T-cell (primary cell): Measurements from ENCODE around the gene HCN1. TPM values are rescaled to one million over a fixed set of nuclear protein-coding genes. Genes with fewer than 3 reads are reported as not detected.

Experiments used
- ATAC-seq, 4 experiments: fragments of 200-7000 bp in 3 of 4; fragments of 150-1000 bp in 1 of 4; cut with Tn5 transposase; replicated peaks in 1 of 4; 1 replicate in 3 of 4; 2 replicates in 1 of 4; pipeline ENCODE4 v1.10.0; 2021; ENCODE audit warnings: moderate library complexity in 3 of 4, mild to moderate bottlenecking in 2 of 4, moderate number of reproducible peaks in 1 of 4
- CTCF ChIA-PET, 2 donors: fragments of 300-600 bp; sonication (Branson Sonifier 250); formaldehyde crosslinking; loops; one replicate each; lab custom pipeline; 2022; ENCODE audit warnings: antibody characterized with exemption in 2 of 2; lab: Charles Lee
- POLR2A ChIA-PET, 2 donors: fragments of 300-600 bp; sonication (Branson Sonifier 250); formaldehyde crosslinking; loops; one replicate each; lab custom pipeline; 2022; ENCODE audit warnings: antibody characterized with exemption in 2 of 2; lab: Charles Lee
- DNase-seq, 35 experiments: peaks; one replicate each; pipeline versions ENCODE4 v3.0.0 to v3.0.0-alpha.2; 2013 to 2023
- H3K27ac ChIP-seq: one replicate; pipeline ENCODE4 v1.5.1; 2013; ENCODE audit warnings: low read length
- H3K27me3 ChIP-seq, 2 experiments: replicated peaks in 1 of 2; 1 replicate in 1 of 2; 2 replicates in 1 of 2; pipeline versions ENCODE4 v1.6.1 to v1.7.0; 2013; ENCODE audit warnings: low read length in 1 of 2, mixed read lengths in 1 of 2; ENCODE audit not compliant: control insufficient read depth in 2 of 2, insufficient read depth in 2 of 2; ENCODE audit errors: extremely low read depth in 1 of 2
- H3K36me3 ChIP-seq, 2 donors: 1 replicate in 1 of 2; 2 replicates in 1 of 2; pipeline versions ENCODE4 v1.6.1 to v1.7.0; 2013; ENCODE audit warnings: low read length in 1 of 2; ENCODE audit not compliant: control insufficient read depth in 2 of 2, insufficient read depth in 1 of 2; ENCODE audit errors: extremely low read depth in 1 of 2
- H3K4me1 ChIP-seq, 2 experiments: 1 replicate in 1 of 2; 2 replicates in 1 of 2; pipeline versions ENCODE4 v1.6.1 to v1.7.0; 2013; ENCODE audit warnings: low read length in 2 of 2, mixed read lengths in 1 of 2; ENCODE audit not compliant: insufficient read depth in 2 of 2, control insufficient read depth in 1 of 2; ENCODE audit errors: extremely low read depth in 1 of 2
- H3K4me3 ChIP-seq, 2 donors: 1 replicate in 1 of 2; 2 replicates in 1 of 2; pipeline versions ENCODE4 v1.5.1 to v1.7.0; 2013; ENCODE audit warnings: mild to moderate bottlenecking in 2 of 2, low read length in 1 of 2, moderate library complexity in 1 of 2; ENCODE audit not compliant: control insufficient read depth in 1 of 2; ENCODE audit errors: extremely low read depth in 1 of 2
- H3K9me3 ChIP-seq: 2 replicates; pipeline ENCODE4 v1.7.0; 2013
- H3K27ac Mint-ChIP-seq, 2 donors: one replicate each; pipeline ENCODE4 v1.8.0; 2020 to 2021; ENCODE audit warnings: mild to moderate bottlenecking in 2 of 2, mixed read lengths in 2 of 2
- H3K27me3 Mint-ChIP-seq, 2 donors: one replicate each; pipeline ENCODE4 v1.8.0; 2021 to 2022; ENCODE audit warnings: mixed read lengths in 2 of 2
- H3K36me3 Mint-ChIP-seq: one replicate; pipeline ENCODE4 v1.8.0; 2021; ENCODE audit warnings: mixed read lengths
- H3K4me1 Mint-ChIP-seq, 3 donors: one replicate each; pipeline ENCODE4 v1.8.0; 2020 to 2022; ENCODE audit warnings: mixed read lengths in 3 of 3, mild to moderate bottlenecking in 1 of 3
- H3K4me3 Mint-ChIP-seq, 3 donors: one replicate each; pipeline ENCODE4 v1.8.0; 2020 to 2022; ENCODE audit warnings: mild to moderate bottlenecking in 3 of 3, mixed read lengths in 3 of 3, moderate library complexity in 3 of 3
- H3K9me3 Mint-ChIP-seq, 3 donors: one replicate each; pipeline ENCODE4 v1.8.0; 2020 to 2022; ENCODE audit warnings: mixed read lengths in 3 of 3
- WGBS: methylation state at CpG from one replicate; pipeline ENCODE4 v1.1.5; 2013; ENCODE audit warnings: missing lambda C conversion rate; ENCODE audit not compliant: insufficient coverage; 5-methylcytosine and 5-hydroxymethylcytosine counted together
- total RNA-seq, 35 experiments: library from RNA in 6 of 35; stranded (reverse) in 6 of 35; fragments of 120-200 nt in 1 of 35; gene quantifications; one replicate each; pipeline versions ENCODE4 v1.2.1 to v1.2.4 and lab custom pipeline; 2013 to 2026

Gene HCN1
- total RNA-seq, 5 donors from 2014 or later (not counting 1 experiment from before 2014, with no cell fraction given), result not detected

GRCh38 chr5:45533663-45534062 is 162.5 kb downstream of the HCN1 start:
- no peak overlapping the region for H3K4me3 ChIP-seq
- H3K9me3 ChIP-seq, result no peaks in the 10 kb centered on the region
- Mint-ChIP-seq H3K4me3 (no peak overlapping the region), H3K36me3 (no peaks in the 10 kb centered on the region), H3K4me1 (no peaks in the 10 kb centered on the region), H3K9me3 (peaks cover 12 to 21% (median 12%) of the 10 kb centered on the region in 3 donors), H3K27me3 (no peaks in the 10 kb centered on the region), H3K27ac (no peak overlapping the region)
- ChIA-PET POLR2A (no interaction called here), CTCF (no interaction called here)
- no peak overlapping the region for H3K27ac ChIP-seq
- DNase-seq (no peak), ATAC-seq (no peak)
- H3K36me3 ChIP-seq, result no peaks in the 10 kb centered on the region
- H3K27me3 ChIP-seq, result no peaks in the 10 kb centered on the region
- WGBS, result 50% methylated on average over 1 of the region's 1 CpG
- no peaks in the 10 kb centered on the region for H3K4me1 ChIP-seq

GRCh38 chr5:45532826-45533624 is 163.2 kb downstream of the HCN1 start:
- DNase-seq, result no peak
- no peak overlapping the region for H3K4me3 Mint-ChIP-seq
- H3K27me3 Mint-ChIP-seq, result no peaks in the 10 kb centered on the region
- H3K36me3 Mint-ChIP-seq, result no peaks in the 10 kb centered on the region
- Histone ChIP-seq H3K27me3 (no peaks in the 10 kb centered on the region), H3K36me3 (no peaks in the 10 kb centered on the region), H3K4me1 (no peaks in the 10 kb centered on the region), H3K9me3 (no peaks in the 10 kb centered on the region), H3K4me3 (no peak overlapping the region), H3K27ac (no peak overlapping the region)
- 40% methylated on average over 2 of the region's 4 CpGs for WGBS
- POLR2A ChIA-PET, result no interaction called here
- H3K4me1 Mint-ChIP-seq, result no peaks in the 10 kb centered on the region
- no peak for ATAC-seq
- CTCF ChIA-PET, result no interaction called here
- H3K27ac Mint-ChIP-seq, result no peak overlapping the region
- peaks cover 9 to 16% (median 10%) of the 10 kb centered on the region in 3 donors for H3K9me3 Mint-ChIP-seq

- peaks cover under 1 to 24% (median 4%) of the 10 kb centered on the region in 3 donors for H3K9me3 Mint-ChIP-seq
- no peak overlapping the region for H3K27ac Mint-ChIP-seq
- ATAC-seq (no peak), DNase-seq (no peak)
- H3K4me3 Mint-ChIP-seq, result no peak overlapping the region
- no CpG with 5 or more reads among the region's 2 CpGs for WGBS
- Histone ChIP-seq H3K36me3 (no peaks in the 10 kb centered on the region), H3K4me1 (no peaks in the 10 kb centered on the region), H3K27ac (no peak overlapping the region), H3K4me3 (no peak overlapping the region), H3K27me3 (no peaks in the 10 kb centered on the region), H3K9me3 (no peaks in the 10 kb centered on the region)
- no peaks in the 10 kb centered on the region for H3K27me3 Mint-ChIP-seq
- no peaks in the 10 kb centered on the region for H3K36me3 Mint-ChIP-seq
- POLR2A ChIA-PET, result no interaction called here
- CTCF ChIA-PET, result no interaction called here
- H3K4me1 Mint-ChIP-seq, result no peaks in the 10 kb centered on the region
Observed at GRCh38 chr5:45521067-45521466, 175.1 kb downstream of the HCN1 start.

- Mint-ChIP-seq H3K9me3 (peaks cover 6 to 21% (median 15%) of the 10 kb centered on the region in 3 donors), H3K36me3 (no peaks in the 10 kb centered on the region), H3K4me3 (no peak overlapping the region), H3K27ac (no peak overlapping the region), H3K4me1 (no peaks in the 10 kb centered on the region), H3K27me3 (no peaks in the 10 kb centered on the region)
- no peak for ATAC-seq
- Histone ChIP-seq H3K27me3 (no peaks in the 10 kb centered on the region), H3K27ac (no peak overlapping the region), H3K36me3 (no peaks in the 10 kb centered on the region), H3K9me3 (no peaks in the 10 kb centered on the region), H3K4me1 (no peaks in the 10 kb centered on the region), H3K4me3 (no peak overlapping the region)
- POLR2A ChIA-PET, result no interaction called here
- CTCF ChIA-PET, result no interaction called here
- WGBS, result no CpG with 5 or more reads among the region's 1 CpG
- DNase-seq, result no peak
Observed at GRCh38 chr5:45512521-45512920, 183.7 kb downstream of the HCN1 start.

- Mint-ChIP-seq H3K36me3 (no peaks in the 10 kb centered on the region), H3K9me3 (peaks cover 11 to 20% (median 14%) of the 10 kb centered on the region in 3 donors), H3K27me3 (no peaks in the 10 kb centered on the region), H3K27ac (no peak overlapping the region), H3K4me3 (no peak overlapping the region), H3K4me1 (no peaks in the 10 kb centered on the region)
- ATAC-seq, result no peak
- ChIA-PET POLR2A (no interaction called here), CTCF (no interaction called here)
- H3K4me1 ChIP-seq, result no peaks in the 10 kb centered on the region
- H3K27ac ChIP-seq, result no peak overlapping the region
- no CpG with 5 or more reads among the region's 2 CpGs for WGBS
- no peaks in the 10 kb centered on the region for H3K27me3 ChIP-seq
- H3K36me3 ChIP-seq, result no peaks in the 10 kb centered on the region
- no peak for DNase-seq
- H3K4me3 ChIP-seq, result no peak overlapping the region
- no peaks in the 10 kb centered on the region for H3K9me3 ChIP-seq
Observed at GRCh38 chr5:45509371-45509770, 186.8 kb downstream of the HCN1 start.

GRCh38 chr5:45508135-45508534 is 188.0 kb downstream of the HCN1 start:
- no peak overlapping the region for H3K27ac ChIP-seq
- H3K4me3 Mint-ChIP-seq, result no peak overlapping the region
- DNase-seq, result no peak
- no peaks in the 10 kb centered on the region for H3K4me1 ChIP-seq
- no peak overlapping the region for H3K27ac Mint-ChIP-seq
- H3K9me3 Mint-ChIP-seq, result peaks cover 12 to 20% (median 14%) of the 10 kb centered on the region in 3 donors
- H3K36me3 Mint-ChIP-seq, result no peaks in the 10 kb centered on the region
- CTCF ChIA-PET, result no interaction called here
- no peak for ATAC-seq
- no peaks in the 10 kb centered on the region for H3K4me1 Mint-ChIP-seq
- H3K27me3 Mint-ChIP-seq, result no peaks in the 10 kb centered on the region
- WGBS, result no CpG with 5 or more reads among the region's 1 CpG
- no peaks in the 10 kb centered on the region for H3K9me3 ChIP-seq
- POLR2A ChIA-PET, result no interaction called here
- H3K27me3 ChIP-seq, result no peaks in the 10 kb centered on the region
- H3K36me3 ChIP-seq, result no peaks in the 10 kb centered on the region
- no peak overlapping the region for H3K4me3 ChIP-seq
